GM12874 (cell line): ENCODE data around the gene SPATS2L.

Source experiments
- TF ChIP-seq, protein P1 (sequence below): IDR thresholded peaks from 2 replicates; pipeline ENCODE4 v1.5.1; 2011; ENCODE audit warnings: low read depth, mild to moderate bottlenecking, control low read depth, low read length, moderate library complexity; ENCODE audit not compliant: insufficient read depth

Gene SPATS2L

DNA sequence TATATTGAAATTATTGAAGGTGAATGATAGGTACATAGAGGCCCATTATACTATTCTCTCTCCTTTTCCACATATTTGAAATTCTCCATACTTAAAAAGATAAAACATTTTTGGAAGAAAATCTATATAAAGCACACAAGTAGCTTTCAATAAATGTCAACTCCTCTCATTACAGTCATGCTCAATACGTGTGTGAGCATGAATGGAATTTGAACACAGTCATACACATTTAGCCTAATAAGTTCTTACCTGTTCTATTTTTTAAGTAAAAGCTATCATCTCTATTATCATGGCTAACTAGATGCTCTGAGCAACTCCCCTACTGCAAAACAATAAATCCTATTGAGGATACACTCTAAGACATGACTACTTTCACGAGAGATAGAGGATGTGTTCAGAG lies 41.9 kb upstream of the SPATS2L start:
- TF ChIP-seq, protein P1, sequence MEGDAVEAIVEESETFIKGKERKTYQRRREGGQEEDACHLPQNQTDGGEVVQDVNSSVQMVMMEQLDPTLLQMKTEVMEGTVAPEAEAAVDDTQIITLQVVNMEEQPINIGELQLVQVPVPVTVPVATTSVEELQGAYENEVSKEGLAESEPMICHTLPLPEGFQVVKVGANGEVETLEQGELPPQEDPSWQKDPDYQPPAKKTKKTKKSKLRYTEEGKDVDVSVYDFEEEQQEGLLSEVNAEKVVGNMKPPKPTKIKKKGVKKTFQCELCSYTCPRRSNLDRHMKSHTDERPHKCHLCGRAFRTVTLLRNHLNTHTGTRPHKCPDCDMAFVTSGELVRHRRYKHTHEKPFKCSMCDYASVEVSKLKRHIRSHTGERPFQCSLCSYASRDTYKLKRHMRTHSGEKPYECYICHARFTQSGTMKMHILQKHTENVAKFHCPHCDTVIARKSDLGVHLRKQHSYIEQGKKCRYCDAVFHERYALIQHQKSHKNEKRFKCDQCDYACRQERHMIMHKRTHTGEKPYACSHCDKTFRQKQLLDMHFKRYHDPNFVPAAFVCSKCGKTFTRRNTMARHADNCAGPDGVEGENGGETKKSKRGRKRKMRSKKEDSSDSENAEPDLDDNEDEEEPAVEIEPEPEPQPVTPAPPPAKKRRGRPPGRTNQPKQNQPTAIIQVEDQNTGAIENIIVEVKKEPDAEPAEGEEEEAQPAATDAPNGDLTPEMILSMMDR = no peak

GRCh38 chr2:200266406-200266805 lies 40.1 kb upstream of the SPATS2L start:
- TF ChIP-seq, protein P1 = no peak

DNA sequence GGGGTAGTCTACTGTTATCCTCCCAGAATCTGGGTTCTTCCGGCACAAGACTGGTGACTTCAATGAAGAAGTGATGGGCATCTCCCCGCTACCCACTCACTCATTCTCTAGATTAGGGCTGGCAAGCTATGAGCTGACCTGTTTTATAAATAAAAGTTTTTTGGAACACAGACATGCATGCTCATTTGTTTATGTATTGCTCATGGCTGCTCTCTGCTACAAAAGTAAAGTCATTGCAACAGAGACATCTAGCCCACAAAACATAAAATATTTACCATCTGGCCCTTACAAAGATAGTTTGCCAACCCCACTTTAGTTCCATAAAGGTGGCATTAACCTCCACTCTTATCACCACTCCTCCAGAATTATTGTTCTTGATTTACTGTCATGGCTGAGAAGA lies 39.1 kb upstream of the SPATS2L start:
- TF ChIP-seq, protein P1 = no peak

DNA sequence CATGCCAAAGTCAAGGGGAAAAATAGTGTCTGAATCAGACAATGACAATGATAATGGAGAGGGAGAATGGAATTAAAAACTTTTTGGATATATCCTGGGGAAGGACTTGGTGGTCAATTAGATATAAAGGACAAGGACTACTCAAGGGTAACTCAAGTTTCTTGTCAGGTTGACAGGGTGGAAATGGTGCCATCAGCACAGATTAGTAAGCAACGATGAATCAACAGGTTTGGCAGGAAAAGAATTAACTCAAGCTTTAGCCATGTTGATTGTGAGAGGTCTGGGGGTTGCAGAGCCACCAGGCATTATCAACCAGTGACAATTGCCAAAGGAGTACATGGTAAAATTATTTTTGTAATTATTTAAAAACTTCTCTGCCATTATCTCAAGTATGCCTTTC lies 35.8 kb upstream of the SPATS2L start:
- TF ChIP-seq, protein P1 = no peak

GRCh38 chr2:200272320-200272719 lies 34.2 kb upstream of the SPATS2L start:
- TF ChIP-seq, protein P1 = no peak

DNA sequence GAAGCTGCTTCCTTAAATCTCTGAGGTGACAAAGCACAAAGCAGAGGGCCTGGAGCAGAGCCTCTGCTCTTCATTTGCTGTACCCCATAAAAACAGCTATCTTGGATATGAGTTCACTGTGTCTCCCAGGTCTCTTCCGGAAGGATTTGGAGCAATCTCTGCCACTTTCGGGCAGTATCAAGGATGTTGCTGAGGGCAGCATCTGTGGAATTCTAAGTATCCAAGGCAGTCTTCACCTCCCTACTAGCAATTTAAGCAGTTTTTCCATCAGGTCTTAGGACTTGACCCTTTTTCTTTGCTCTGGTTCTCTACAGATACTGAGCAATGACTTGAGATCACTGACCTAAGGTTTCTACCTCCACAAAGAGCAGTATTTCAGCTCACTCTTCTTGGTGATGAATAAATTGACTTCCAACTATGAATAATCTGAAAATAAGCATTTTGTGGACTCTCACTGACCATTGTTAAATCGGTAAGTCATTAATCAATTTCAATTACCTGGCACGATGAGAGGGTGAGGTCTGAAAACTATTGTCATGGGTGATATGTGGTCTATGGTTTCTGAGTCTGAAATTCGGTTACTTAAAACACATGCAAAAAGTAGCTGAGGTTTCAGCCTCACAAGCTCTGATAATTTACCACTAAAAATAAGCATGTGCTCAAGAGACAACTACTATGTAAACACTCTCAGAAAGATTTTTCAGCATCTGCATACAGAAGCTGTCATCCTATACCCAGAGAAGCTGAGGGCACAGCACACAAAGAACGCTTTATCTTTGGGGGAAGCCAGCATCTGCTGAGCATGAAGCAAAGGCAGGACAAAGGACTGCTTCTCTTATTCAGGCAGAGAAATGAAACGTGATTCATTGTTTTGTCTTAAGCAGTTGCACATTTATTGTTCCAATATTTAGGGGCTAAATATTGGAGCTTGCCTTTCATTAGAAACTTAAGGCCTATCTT lies 32.1 kb upstream of the SPATS2L start:
- TF ChIP-seq, protein P1 = no peak

DNA sequence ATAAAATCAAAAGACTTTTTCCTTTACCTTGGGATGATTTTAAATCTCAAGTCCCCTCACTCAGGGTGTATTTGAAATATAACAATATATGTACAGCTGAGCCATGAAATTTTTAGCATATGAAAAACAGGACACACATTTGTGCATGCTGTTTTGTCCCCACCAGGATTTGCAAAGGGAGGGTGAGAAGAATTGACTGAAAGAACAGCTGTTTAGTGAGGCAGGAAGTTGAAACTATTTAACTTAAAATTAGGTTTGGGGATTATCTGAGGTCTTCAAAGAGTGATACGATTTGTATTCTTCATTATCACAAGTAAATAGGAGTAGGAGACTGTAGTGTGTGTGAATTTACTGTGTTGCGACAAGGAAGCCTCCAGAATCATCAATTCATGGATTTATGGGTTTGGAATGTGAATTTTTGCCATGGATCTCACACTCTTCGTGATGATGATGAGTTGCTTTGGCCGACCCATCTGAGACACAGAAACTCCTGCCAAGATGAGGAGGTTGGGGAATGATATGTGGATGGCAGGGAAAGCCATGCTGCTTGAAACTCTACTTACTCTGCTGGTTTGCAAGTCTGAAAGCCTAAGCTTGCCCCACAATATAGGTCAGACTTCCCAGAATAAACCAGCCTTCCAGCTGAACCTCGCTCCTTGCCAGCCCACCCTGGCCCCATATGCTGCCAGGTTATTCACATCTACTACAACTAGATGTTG lies 31.0 kb upstream of the SPATS2L start:
- TF ChIP-seq, protein P1 = no peak
